Prostate gland (tissue), 2 donors: ENCODE data around the gene FER. TPM values are rescaled to one million over a fixed set of nuclear protein-coding genes. Genes with fewer than 3 reads are reported as not detected.

Source experiments
- DNase-seq: peaks from one replicate; pipeline ENCODE4 v3.0.0-alpha.2; 2019; ENCODE audit warnings: low spot score
- H3K27ac ChIP-seq, 2 donors: fragments of 200-600 bp; sonication (generic); 2 replicates each; pipeline ENCODE4 v1.5.1; 2017 to 2019
- H3K27me3 ChIP-seq: fragments of 200-600 bp; sonication (generic); replicated peaks from 2 replicates; pipeline ENCODE4 v1.5.1; 2019; ENCODE audit not compliant: insufficient read depth
- H3K36me3 ChIP-seq, 2 donors: fragments of 200-600 bp; sonication (generic); 1 replicate in 1 of 2; 2 replicates in 1 of 2; pipeline versions ENCODE4 v1.5.1 to v1.8.1; 2017 to 2019
- H3K4me1 ChIP-seq: fragments of 200-600 bp; sonication (generic); replicated peaks from 2 replicates; pipeline ENCODE4 v1.5.1; 2019
- H3K4me3 ChIP-seq, 2 donors: fragments of 200-600 bp; sonication (generic); 2 replicates each; pipeline ENCODE4 v1.5.1; 2017 to 2019
- H3K9me3 ChIP-seq: fragments of 200-600 bp; sonication (generic); 2 replicates; pipeline ENCODE4 v1.5.1; 2017
- CTCF ChIP-seq, 4 experiments: fragments of 200-600 bp in 2 of 4; fragments of 450-650 bp in 2 of 4; sonication (generic) in 2 of 4; IDR thresholded peaks; 1 replicate in 3 of 4; 2 replicates in 1 of 4; pipeline ENCODE4 v1.5.1; 2016 to 2019; ENCODE audit warnings: antibody characterized with exemption in 4 of 4, mild to moderate bottlenecking in 2 of 4, moderate library complexity in 2 of 4
- POLR2A ChIP-seq: fragments of 450-650 bp; IDR thresholded peaks from one replicate; pipeline ENCODE4 v1.6.1; 2016; ENCODE audit warnings: antibody characterized with exemption, mild to moderate bottlenecking
- POLR2AphosphoS5 ChIP-seq: sonication (generic); formaldehyde crosslinking; IDR thresholded peaks from one replicate; pipeline ENCODE4 v1.6.1; 2017; ENCODE audit warnings: antibody characterized with exemption
- WGBS: methylation state at CpG from one replicate; pipeline ENCODE4 v1.1.5; 2018; 5-methylcytosine and 5-hydroxymethylcytosine counted together
- intact Hi-C: fragments of 100-400 bp; cut with DNase I; formaldehyde crosslinking; loops from one replicate; pipeline ENCODE4 v1.14.2; 2022
- total RNA-seq, 2 donors: library from RNA; depleted of rRNA; stranded (reverse); fragments of >200 nt; gene quantifications; one replicate each; pipeline ENCODE4 v1.1.0, GENCODE V29; 2016

The FER gene
- total RNA-seq, 2 donors from 2014 or later, result 9.1 to 36.0 TPM

- DNase-seq, result no peak
- 72% methylated on average over 3 of the region's 3 CpGs for WGBS
- no peak overlapping the region for H3K27ac ChIP-seq
Observed at GRCh38 chr5:109080896-109081295, 333.2 kb downstream of the FER start.

GRCh38 chr5:109083937-109084336 is 336.2 kb downstream of the FER start:
- WGBS, result 97% methylated on average over 1 of the region's 1 CpG
- TF ChIP-seq POLR2A, result no peak
- no peak for TF ChIP-seq CTCF (IDR thresholded peaks at IDR 0.05)
- TF ChIP-seq POLR2AphosphoS5, result no peak
- intact Hi-C loops, result no loop called here

More at GRCh38 chr5:109080896-109081295, 333.2 kb downstream of the FER start:
- no peaks in the 10 kb centered on the region for H3K36me3 ChIP-seq
- TF ChIP-seq POLR2A (no peak), CTCF (IDR thresholded peaks at IDR 0.05) (no peak), POLR2AphosphoS5 (no peak)
- no peak overlapping the region for H3K4me3 ChIP-seq
- no peaks in the 10 kb centered on the region for H3K4me1 ChIP-seq
- no peaks in the 10 kb centered on the region for H3K27me3 ChIP-seq
- no peaks in the 10 kb centered on the region for H3K9me3 ChIP-seq
- intact Hi-C loops, result no loop called here

GRCh38 chr5:109089191-109089590 is 341.5 kb downstream of the FER start:
- H3K27ac ChIP-seq, result no peak overlapping the region
- H3K9me3 ChIP-seq, result no peaks in the 10 kb centered on the region
- intact Hi-C loops, result no loop called here
- no peak overlapping the region for H3K4me3 ChIP-seq
- H3K4me1 ChIP-seq, result no peaks in the 10 kb centered on the region
- H3K27me3 ChIP-seq, result no peaks in the 10 kb centered on the region
- DNase-seq, result no peak
- H3K36me3 ChIP-seq, result no peaks in the 10 kb centered on the region
- no peak for TF ChIP-seq POLR2AphosphoS5
- no peak for TF ChIP-seq CTCF (IDR thresholded peaks at IDR 0.05)
- no peak for TF ChIP-seq POLR2A

More at GRCh38 chr5:109083937-109084336, 336.2 kb downstream of the FER start:
- Histone ChIP-seq H3K9me3 (no peaks in the 10 kb centered on the region), H3K36me3 (no peaks in the 10 kb centered on the region), H3K27me3 (no peaks in the 10 kb centered on the region), H3K4me3 (no peak overlapping the region), H3K27ac (no peak overlapping the region), H3K4me1 (no peaks in the 10 kb centered on the region)
- DNase-seq, result no peak

- WGBS, result 79% methylated on average over 1 of the region's 1 CpG
- Histone ChIP-seq H3K27me3 (no peaks in the 10 kb centered on the region), H3K27ac (no peak overlapping the region), H3K9me3 (no peaks in the 10 kb centered on the region), H3K36me3 (no peaks in the 10 kb centered on the region), H3K4me1 (no peaks in the 10 kb centered on the region), H3K4me3 (no peak overlapping the region)
- intact Hi-C loops, result no loop called here
- DNase-seq, result no peak
- TF ChIP-seq CTCF (IDR thresholded peaks at IDR 0.05) (no peak), POLR2A (no peak)
Observed at GRCh38 chr5:109099081-109099480, 351.4 kb downstream of the FER start.

GRCh38 chr5:109100971-109101370 is 353.3 kb downstream of the FER start:
- DNase-seq, result no peak
- WGBS, result 75% methylated on average over 2 of the region's 2 CpGs

More at GRCh38 chr5:109100971-109101370, 353.3 kb downstream of the FER start:
- Histone ChIP-seq H3K36me3 (no peaks in the 10 kb centered on the region), H3K27me3 (no peaks in the 10 kb centered on the region), H3K9me3 (no peaks in the 10 kb centered on the region), H3K4me1 (no peaks in the 10 kb centered on the region), H3K27ac (no peak overlapping the region), H3K4me3 (no peak overlapping the region)
- intact Hi-C loops, result no loop called here
- no peak for TF ChIP-seq CTCF (IDR thresholded peaks at IDR 0.05)
- TF ChIP-seq POLR2A, result no peak
- no peak for TF ChIP-seq POLR2AphosphoS5
